ENCODE results near the gene ADCY2. TPM values are rescaled to one million over a fixed set of nuclear protein-coding genes. Genes with fewer than 3 reads are reported as not detected.

Gene ADCY2
- total and polyA plus RNA-seq, 9 of the 15 experiments (the other 6 are each of a cell fraction or from before 2014, with no cell fraction given) = 0.01 to 0.15 (median 0.03) TPM; not detected in 5

- Histone ChIP-seq H3K4me3 (no peak overlapping the region), H4K20me1 (replicated peaks; ENCODE audit: control insufficient read depth, insufficient read depth, low read length) (no peaks in the 10 kb centered on the region), H3K36me3 (ENCODE audit: control insufficient read depth, insufficient read depth, low read length) (no peaks in the 10 kb centered on the region), H2AFZ (ENCODE audit: low read depth, low read length) (no peak overlapping the region), H3K27ac (ENCODE audit: extremely low read depth, low read depth, low read length) (no peak overlapping the region), H3K4me1 (replicated peaks in 1 of 2; ENCODE audit: control insufficient read depth in 2 of 2, insufficient read depth in 2 of 2, low read length in 2 of 2) (no peaks in the 10 kb centered on the region), H3K9ac (ENCODE audit: insufficient read depth in 1 of 2, low read depth in 2 of 2, low read length in 2 of 2) (no peak overlapping the region), H3K9me3 (replicated peaks; ENCODE audit: control insufficient read depth, insufficient read depth, low read depth, low read length) (no peaks in the 10 kb centered on the region), H3K4me2 (ENCODE audit: insufficient read depth, low read length) (no peak overlapping the region), H3K79me2 (ENCODE audit: control insufficient read depth, insufficient read depth, low read length) (no peaks in the 10 kb centered on the region), H3K27me3 (ENCODE audit: control insufficient read depth in 2 of 2, insufficient read depth in 2 of 2, low read length in 2 of 2) (peaks cover 4 to 10% of the 10 kb centered on the region in 2 experiments; a peak in 2 of 5 replicates), H3K9me1 (ENCODE audit: control insufficient read depth, insufficient read depth, low read length) (no peaks in the 10 kb centered on the region)
- ATAC-seq (no peak), DNase-seq (ENCODE audit: extremely low read depth in 1 of 4, low spot score in 3 of 4) (no peak), FAIRE-seq (no peak)
- in situ Hi-C loops (cut with MboI) = no loop called here
- WGBS (ENCODE audit: insufficient coverage, low coverage, missing lambda C conversion rate) = 3% methylated on average over 3 of the region's 3 CpGs
- no TSS peak for BruUV-seq (replicated peaks)
- POLR2A ChIA-PET = interaction anchor here (0.8 kb wide), 1 partner anchor 1497 kb away, joined by 3 read pairs; no protein-coding TSS in a partner anchor
- intact Hi-C loops (cut with micrococcal nuclease) = no loop called here
- TF ChIP-seq TAF1 (IDR thresholded peaks at IDR 0.05; ENCODE audit: control insufficient read depth, extremely low read depth, insufficient read depth, low read length, severe bottlenecking) = no peak
- TF ChIP-seq SRF (CRISPR knock-in tag; IDR thresholded peaks at IDR 0.05) = no peak
- TF ChIP-seq ATF1 (CRISPR knock-in tag; IDR thresholded peaks at IDR 0.05) = no peak
- no peak for TF ChIP-seq ATF1 (tag; IDR thresholded peaks at IDR 0.05)
- no peak for TF ChIP-seq MECOM (CRISPR knock-in tag; IDR thresholded peaks at IDR 0.05)
- TF ChIP-seq DNMT1 (IDR thresholded peaks at IDR 0.05) = no peak
- TF ChIP-seq L3MBTL2 (IDR thresholded peaks at IDR 0.05) = no peak
- TF ChIP-seq SREBF2 (CRISPR knock-in tag; IDR thresholded peaks at IDR 0.05) = no peak
- TF ChIP-seq GTF2F1 (IDR thresholded peaks at IDR 0.05; ENCODE audit: low read depth, low read length) = no peak
- TF ChIP-seq U2AF2 (optimal IDR thresholded peaks at IDR 0.05; ENCODE audit: low read depth, low read length) = no peak
- no peak for TF ChIP-seq ZNF639 (CRISPR knock-in tag; conservative IDR thresholded peaks at IDR 0.05 in 1 of 2, IDR thresholded peaks at IDR 0.05 in 1 of 2)
- TF ChIP-seq FOXJ3 (CRISPR knock-in tag; IDR thresholded peaks at IDR 0.05) = no peak
- no peak for TF ChIP-seq CTBP1 (IDR thresholded peaks at IDR 0.05; ENCODE audit: borderline replicate concordance)
- no peak for TF ChIP-seq CBX5 (IDR thresholded peaks at IDR 0.05; ENCODE audit: borderline replicate concordance, low read depth)
- no peak for TF ChIP-seq SOX6 (IDR thresholded peaks at IDR 0.05)
- TF ChIP-seq ZNF583 (CRISPR knock-in tag; IDR thresholded peaks at IDR 0.05) = no peak
- TF ChIP-seq LCOR (CRISPR knock-in tag; IDR thresholded peaks at IDR 0.05) = no peak
- no peak for TF ChIP-seq ZC3H11A (IDR thresholded peaks at IDR 0.05; ENCODE audit: low read depth, low read length)
- no peak for TF ChIP-seq ZFPM2 (CRISPR knock-in tag; IDR thresholded peaks at IDR 0.05)
- CTCF ChIA-PET (ENCODE audit: low intra/inter-chr PET ratio) = no interaction called here
These were observed 267.9 kb downstream of the ADCY2 start for GRCh38 chr5:7663808-7664207.

Measured in K562 (cell line).